Measurements from ENCODE around the gene PPP1R12C. TPM values are rescaled to one million over a fixed set of nuclear protein-coding genes. Genes with fewer than 3 reads are reported as not detected.

Gene PPP1R12C
- polyA plus RNA-seq, 6 donors from 2014 or later: 1.0 to 8.1 (median 3.2) TPM

DNA sequence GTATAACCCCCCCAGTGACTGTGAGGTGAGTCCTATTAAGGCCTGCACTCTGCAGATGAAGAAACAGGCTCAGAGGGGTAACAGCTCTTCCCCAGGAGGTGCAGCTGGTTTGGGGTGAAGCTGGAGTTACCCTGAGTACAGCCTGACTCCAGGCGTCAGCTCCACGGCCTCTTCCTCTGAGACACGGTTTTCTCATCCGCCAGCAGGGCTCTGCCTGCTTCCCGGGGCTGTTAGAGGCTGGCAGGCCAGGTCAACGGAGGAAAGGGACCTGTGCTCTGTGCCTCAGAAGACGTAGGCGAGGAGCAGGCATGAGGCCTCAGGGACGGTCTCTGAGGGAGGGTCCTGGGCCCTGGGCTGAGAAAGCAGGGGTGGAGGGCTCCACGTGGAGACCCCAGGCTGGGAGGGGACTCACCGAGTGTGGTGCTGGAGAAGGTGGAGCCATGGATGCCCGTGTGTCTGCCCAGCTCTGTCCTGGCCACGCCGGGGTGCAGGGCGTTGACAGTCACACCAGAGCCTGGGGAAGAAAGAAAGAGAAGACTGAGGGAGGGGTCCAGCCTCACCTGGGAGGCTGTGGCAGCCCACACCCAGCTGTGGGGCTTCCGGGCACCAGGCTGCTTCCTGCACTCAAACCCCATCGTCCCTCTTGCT is 70.3 kb downstream of the PPP1R12C start:
- DNase-seq (no peak), ATAC-seq (ENCODE audit: low read depth in 2 of 2) (no peak)
- H3K27me3 Mint-ChIP-seq: no peaks in the 10 kb centered on the region
- peaks cover 5 to 8% (median 5%) of the 10 kb centered on the region in 3 donors for H3K4me1 Mint-ChIP-seq
- H3K36me3 Mint-ChIP-seq: peaks cover 0 to 5% of the 10 kb centered on the region in 2 donors
- H3K4me3 Mint-ChIP-seq: no peak overlapping the region
- H3K27ac Mint-ChIP-seq: no peak overlapping the region
- H3K9me3 Mint-ChIP-seq: no peaks in the 10 kb centered on the region

DNA sequence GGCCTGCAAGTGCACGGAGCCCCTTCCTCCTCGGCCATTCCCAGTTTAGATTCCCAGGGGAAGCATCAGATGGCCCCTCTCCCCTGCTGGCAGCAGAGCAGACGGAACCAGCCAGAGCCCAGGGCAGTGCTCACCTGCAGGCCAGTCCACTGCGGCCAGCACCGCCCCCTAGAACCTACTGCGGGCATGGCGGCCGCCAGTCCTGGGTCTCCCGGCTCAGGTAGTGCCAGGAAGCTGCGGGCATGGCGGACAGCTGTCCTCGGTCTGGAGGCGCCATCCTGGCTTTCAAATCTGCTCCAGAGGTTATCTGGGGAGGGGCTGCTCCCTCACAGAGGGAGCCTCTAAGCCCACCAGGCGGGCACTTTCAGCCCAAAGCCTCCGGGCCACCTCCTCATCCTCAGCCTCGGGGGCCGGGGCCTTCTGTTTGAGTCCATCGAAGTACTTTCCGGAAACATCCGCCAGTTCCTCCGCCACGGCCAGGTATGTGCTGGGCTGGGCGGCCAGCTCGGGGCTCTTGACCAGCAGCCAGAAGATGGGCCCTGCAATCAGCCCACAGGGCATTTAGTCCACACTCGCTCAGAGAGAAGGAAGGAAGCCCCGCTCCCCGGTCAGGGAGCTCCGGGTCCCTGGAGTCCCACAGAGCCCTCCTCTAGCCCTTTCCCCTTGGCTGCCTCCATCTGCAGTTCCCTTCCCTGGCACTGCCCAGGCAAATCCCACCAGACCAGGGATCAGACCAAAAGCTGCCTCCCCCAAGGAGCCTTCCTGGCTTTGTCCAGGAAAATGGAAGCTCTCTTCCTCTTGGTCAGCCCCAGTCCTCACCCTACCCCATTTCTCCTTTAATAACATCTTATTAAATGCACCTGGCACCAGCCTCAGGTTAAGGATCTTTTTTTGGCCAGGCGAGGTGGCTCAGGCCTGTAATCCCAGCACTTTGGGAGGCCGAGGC is 72.4 kb downstream of the PPP1R12C start:
- no peak overlapping the region for H3K4me3 Mint-ChIP-seq
- H3K36me3 Mint-ChIP-seq: peaks cover 0 to 5% of the 10 kb centered on the region in 2 donors
- ATAC-seq (ENCODE audit: low read depth in 2 of 2) (no peak), DNase-seq (no peak)
- peaks cover 8 to 19% (median 16%) of the 10 kb centered on the region in 3 donors for H3K4me1 Mint-ChIP-seq
- H3K9me3 Mint-ChIP-seq: no peaks in the 10 kb centered on the region
- H3K27ac Mint-ChIP-seq: no peak overlapping the region
- no peaks in the 10 kb centered on the region for H3K27me3 Mint-ChIP-seq

DNA sequence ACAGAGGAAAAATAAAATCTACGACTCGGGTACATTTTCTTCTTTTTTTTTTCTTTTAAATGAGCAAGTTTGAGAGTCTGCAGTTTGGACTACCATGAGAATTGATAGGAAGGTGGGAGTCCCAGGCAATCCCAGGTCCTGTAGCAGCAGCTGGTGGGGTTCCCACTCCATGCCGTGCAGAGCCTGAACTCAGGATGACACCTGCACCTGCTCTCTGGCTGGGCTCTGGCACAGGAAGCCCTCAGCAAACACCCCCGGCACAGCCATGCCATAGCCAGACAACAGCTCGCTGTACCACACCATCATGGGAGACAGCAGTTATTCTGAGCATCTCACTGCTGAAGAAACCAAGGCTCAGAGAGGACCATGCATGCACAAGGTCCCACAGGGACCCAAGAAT is 73.2 kb downstream of the PPP1R12C start:
- H3K36me3 Mint-ChIP-seq: peaks cover 0 to 5% of the 10 kb centered on the region in 2 donors
- H3K27me3 Mint-ChIP-seq: no peaks in the 10 kb centered on the region
- DNase-seq: no peak
- H3K4me1 Mint-ChIP-seq: peaks cover 8 to 19% (median 16%) of the 10 kb centered on the region in 3 donors
- ATAC-seq (ENCODE audit: low read depth in 2 of 2): no peak
- H3K27ac Mint-ChIP-seq: no peak overlapping the region
- H3K4me3 Mint-ChIP-seq: no peak overlapping the region
- no peaks in the 10 kb centered on the region for H3K9me3 Mint-ChIP-seq

DNA sequence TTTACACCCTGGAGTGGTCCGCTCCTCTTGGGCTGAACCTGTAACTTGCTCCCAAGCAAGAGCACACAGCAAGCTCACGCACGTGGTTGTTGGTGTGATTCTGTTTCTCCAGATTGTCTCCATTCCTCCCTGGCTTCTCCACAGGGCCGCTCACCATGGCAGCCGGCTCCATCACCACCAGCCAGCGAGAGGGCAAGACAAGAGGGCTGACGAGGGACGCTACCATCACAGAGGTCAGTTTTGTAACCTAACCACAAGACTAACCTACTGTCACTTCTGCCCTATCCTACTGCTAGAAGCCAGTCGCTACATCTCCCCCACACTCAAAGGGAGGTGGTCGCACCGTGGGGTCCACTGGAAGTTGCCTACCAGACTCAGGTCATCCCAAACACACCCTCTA is 74.7 kb downstream of the PPP1R12C start:
- peaks cover 0 to 5% of the 10 kb centered on the region in 2 donors for H3K36me3 Mint-ChIP-seq
- ATAC-seq (ENCODE audit: low read depth in 2 of 2): no peak
- H3K27ac Mint-ChIP-seq: peak overlapping the region in 2 of 6 donors; percentile 45 to 54
- no peaks in the 10 kb centered on the region for H3K27me3 Mint-ChIP-seq
- peak overlapping the region in 2 of 8 donors; percentile 40 to 61 for H3K4me3 Mint-ChIP-seq
- no peaks in the 10 kb centered on the region for H3K9me3 Mint-ChIP-seq
- peaks cover 8 to 19% (median 16%) of the 10 kb centered on the region in 3 donors for H3K4me1 Mint-ChIP-seq
- DNase-seq: no peak

DNA sequence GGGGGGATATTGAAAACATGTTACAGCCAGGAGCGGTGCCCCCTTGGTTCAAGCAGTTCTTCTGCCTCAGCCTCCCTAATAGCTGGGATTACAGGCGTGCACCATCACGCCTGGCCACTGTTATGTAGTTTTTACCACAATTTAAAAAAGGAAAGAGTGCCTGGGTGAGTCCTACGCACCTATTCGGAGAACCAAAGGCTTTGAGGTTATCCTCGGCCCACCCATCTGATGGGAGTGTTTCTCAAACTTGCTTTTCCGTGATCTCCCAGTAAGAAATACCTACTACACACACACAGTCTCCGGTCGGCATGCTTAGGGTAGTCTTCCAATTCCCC is 75.1 kb downstream of the PPP1R12C start:
- ATAC-seq (ENCODE audit: low read depth in 2 of 2) (no peak), DNase-seq (no peak)
- Mint-ChIP-seq H3K9me3 (no peaks in the 10 kb centered on the region), H3K4me1 (peaks cover 8 to 19% (median 16%) of the 10 kb centered on the region in 3 donors), H3K4me3 (peak overlapping the region in 2 of 8 donors; percentile 25 to 61), H3K36me3 (peaks cover 0 to 5% of the 10 kb centered on the region in 2 donors), H3K27ac (peak overlapping the region in 2 of 6 donors; percentile 45 to 94), H3K27me3 (no peaks in the 10 kb centered on the region)

DNA sequence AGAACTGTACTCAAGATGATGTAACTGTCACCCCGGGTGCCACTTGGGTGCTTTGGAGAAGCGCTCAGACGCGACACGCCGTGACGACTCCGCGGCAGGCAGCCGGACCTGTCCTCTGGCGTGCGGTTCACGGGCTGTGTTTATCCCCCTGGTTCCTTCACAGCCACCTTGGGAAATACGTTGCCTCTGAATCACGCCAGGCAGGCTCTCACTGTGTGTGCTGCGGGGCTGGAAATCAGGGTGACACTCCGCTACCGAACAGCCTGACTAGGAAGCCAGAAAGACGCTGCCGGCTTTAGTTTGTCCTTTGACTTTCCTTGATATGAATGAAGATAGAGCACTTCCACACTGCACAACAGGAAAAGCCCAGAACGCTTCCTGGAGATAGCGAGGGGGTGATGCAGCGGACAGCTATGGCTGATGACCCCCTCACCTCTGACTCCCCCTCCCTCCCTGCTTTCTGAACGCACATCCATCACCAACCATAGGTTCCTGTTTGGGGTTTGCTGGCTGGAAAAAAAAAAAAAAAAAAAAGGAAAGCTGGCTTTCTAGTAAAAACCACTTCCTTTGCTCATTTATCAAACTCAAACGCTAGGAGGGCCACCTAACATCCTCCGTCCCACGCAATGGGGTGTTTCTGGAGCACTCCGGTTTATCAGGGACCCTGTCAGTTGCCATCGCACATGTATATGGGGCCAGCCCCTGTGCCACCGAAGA is 75.7 kb downstream of the PPP1R12C start:
- Mint-ChIP-seq H3K27me3 (no peaks in the 10 kb centered on the region), H3K4me3 (peak overlapping the region in 1 of 8 donors; percentile 25), H3K36me3 (peaks cover 0 to 5% of the 10 kb centered on the region in 2 donors), H3K9me3 (no peaks in the 10 kb centered on the region), H3K27ac (peak overlapping the region in 4 of 6 donors; percentile 45 to 94 (median 65)), H3K4me1 (peaks cover 8 to 19% (median 16%) of the 10 kb centered on the region in 3 donors)
- DNase-seq (no peak), ATAC-seq (ENCODE audit: low read depth in 2 of 2) (peak in 1 of 2 donors; percentile 14)

DNA sequence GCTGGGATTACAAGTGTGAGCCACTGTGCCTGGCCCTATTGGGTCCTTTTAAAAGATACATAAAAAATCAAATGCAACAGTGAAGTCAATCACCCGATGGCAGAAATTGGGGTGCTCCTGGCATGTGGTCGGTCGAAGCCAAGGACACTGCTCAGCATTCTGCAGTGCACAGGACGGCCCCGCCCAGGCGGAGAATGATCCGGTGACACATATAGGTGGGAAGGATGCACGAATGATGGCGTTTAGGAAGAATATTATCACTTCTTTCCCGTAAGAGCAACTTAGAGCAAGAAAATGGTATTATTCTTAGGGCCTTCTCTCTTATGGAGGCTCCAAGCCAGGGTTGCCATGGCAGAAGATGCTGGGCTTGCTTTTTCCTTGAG is 76.2 kb downstream of the PPP1R12C start:
- no peak for ATAC-seq (ENCODE audit: low read depth in 2 of 2)

More for the DNA sequence above, 76.2 kb downstream of the PPP1R12C start:
- DNase-seq: no peak
- Mint-ChIP-seq H3K9me3 (no peaks in the 10 kb centered on the region), H3K27me3 (no peaks in the 10 kb centered on the region), H3K4me3 (no peak overlapping the region), H3K4me1 (peaks cover 8 to 19% (median 16%) of the 10 kb centered on the region in 3 donors), H3K27ac (peak overlapping the region in 2 of 6 donors; percentile 70 to 94), H3K36me3 (peaks cover 0 to 5% of the 10 kb centered on the region in 2 donors)

Other genes starting within 250 kb of the PPP1R12C start
- gene FCAR, start 243.4 kb downstream of the PPP1R12C start, polyA plus RNA-seq (ENCODE audit: low read depth in 6 of 6): 1 to 10 TPM in 2 of 6 donors, under 1 TPM in 1, not detected in 3; 0.63 to 5.4 (median 1.1) TPM
- not detected for gene NCR1, start 211.5 kb downstream of the PPP1R12C start, polyA plus RNA-seq (ENCODE audit: low read depth in 6 of 6)
- gene NLRP7, start 170.1 kb downstream of the PPP1R12C start, polyA plus RNA-seq (ENCODE audit: low read depth in 6 of 6): not detected
- gene NLRP2, start 151.3 kb downstream of the PPP1R12C start, polyA plus RNA-seq (ENCODE audit: low read depth in 6 of 6): 1 to 10 TPM in 3 of 6 donors, under 1 TPM in 2, not detected in 1; 0.52 to 5.9 (median 1.2) TPM
- 1 to 10 TPM in 1 of 6 donors, under 1 TPM in 4, not detected in 1; 0.13 to 2.1 (median 0.47) TPM for gene GP6, start 79.4 kb downstream of the PPP1R12C start, polyA plus RNA-seq (ENCODE audit: low read depth in 6 of 6)
- 10 to 100 TPM in 1 of 6 donors, 1 to 10 TPM in 5; 2.7 to 20.4 (median 8.4) TPM for gene RDH13, start 54.5 kb downstream of the PPP1R12C start, polyA plus RNA-seq (ENCODE audit: low read depth in 6 of 6)
- gene EPS8L1, start 41.8 kb downstream of the PPP1R12C start, polyA plus RNA-seq (ENCODE audit: low read depth in 6 of 6): not detected
- not detected for gene TNNT1, start 31.6 kb upstream of the PPP1R12C start, polyA plus RNA-seq (ENCODE audit: low read depth in 6 of 6)
- gene TNNI3, start 40.1 kb upstream of the PPP1R12C start, polyA plus RNA-seq (ENCODE audit: low read depth in 6 of 6): not detected
- gene DNAAF3, start 49.0 kb upstream of the PPP1R12C start, polyA plus RNA-seq (ENCODE audit: low read depth in 6 of 6): not detected
- 1 to 10 TPM in 5 of 6 donors, under 1 TPM in 1; 0.92 to 2.6 (median 1.6) TPM for gene SYT5, start 62.7 kb upstream of the PPP1R12C start, polyA plus RNA-seq (ENCODE audit: low read depth in 6 of 6)
- not detected for gene PTPRH, start 91.9 kb upstream of the PPP1R12C start, polyA plus RNA-seq (ENCODE audit: low read depth in 6 of 6)
- 1 to 10 TPM in 2 of 6 donors, under 1 TPM in 2, not detected in 2; 0.25 to 1.5 (median 0.76) TPM for gene TMEM86B, start 111.1 kb upstream of the PPP1R12C start, polyA plus RNA-seq (ENCODE audit: low read depth in 6 of 6)
- gene PPP6R1, start 141.4 kb upstream of the PPP1R12C start, polyA plus RNA-seq (ENCODE audit: low read depth in 6 of 6): 10 to 100 TPM; 21.4 to 81.1 (median 41.1) TPM
- gene HSPBP1, start 162.5 kb upstream of the PPP1R12C start, polyA plus RNA-seq (ENCODE audit: low read depth in 6 of 6): 10 to 100 TPM; 22.6 to 40.0 (median 32.6) TPM
- gene BRSK1, start 166.4 kb upstream of the PPP1R12C start, polyA plus RNA-seq (ENCODE audit: low read depth in 6 of 6): not detected
- gene TMEM150B, start 207.7 kb upstream of the PPP1R12C start, polyA plus RNA-seq (ENCODE audit: low read depth in 6 of 6): not detected
- gene KMT5C, start 222.2 kb upstream of the PPP1R12C start, polyA plus RNA-seq (ENCODE audit: low read depth in 6 of 6): 1 to 10 TPM in 4 of 6 donors, under 1 TPM in 1, not detected in 1; 0.83 to 2.4 (median 1.3) TPM
- not detected for gene COX6B2, start 237.1 kb upstream of the PPP1R12C start, polyA plus RNA-seq (ENCODE audit: low read depth in 6 of 6)
- not detected for gene GARIN5B, start 245.6 kb upstream of the PPP1R12C start, polyA plus RNA-seq (ENCODE audit: low read depth in 6 of 6)

All from naive B cell (primary cell).